GM19043 (cell line): ENCODE data around the gene SLC5A10.

Experiments
- ATAC-seq: cut with Tn5 transposase; IDR thresholded peaks from one replicate; pipeline ENCODE4 v1.9.1; 2021; ENCODE audit warnings: low read depth; ENCODE audit not compliant: unreplicated experiment

The SLC5A10 gene

GRCh38 chr17:18963126-18964017, 11.4 kb downstream of the SLC5A10 start:
- no peak for ATAC-seq

DNA sequence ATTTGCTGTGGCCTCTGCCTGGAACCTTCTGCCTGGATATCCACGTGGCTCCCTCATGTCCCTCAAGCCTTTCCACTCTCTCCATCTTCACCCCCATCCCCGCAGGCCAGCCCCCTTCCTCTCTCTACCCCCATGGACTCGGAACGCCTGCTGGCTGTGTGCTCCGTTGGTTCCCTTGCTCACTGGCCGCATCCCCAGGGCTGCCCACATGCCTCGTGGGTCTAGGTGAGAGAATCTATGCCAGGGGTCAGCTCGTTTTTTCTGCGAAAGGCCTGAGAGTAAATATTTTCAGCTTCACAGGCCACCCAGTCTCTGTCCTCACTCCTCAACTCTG, 12.0 kb downstream of the SLC5A10 start:
- ATAC-seq, result no peak

- no peak for ATAC-seq
Measured at GRCh38 chr17:18964550-18964949, 12.6 kb downstream of the SLC5A10 start.

DNA sequence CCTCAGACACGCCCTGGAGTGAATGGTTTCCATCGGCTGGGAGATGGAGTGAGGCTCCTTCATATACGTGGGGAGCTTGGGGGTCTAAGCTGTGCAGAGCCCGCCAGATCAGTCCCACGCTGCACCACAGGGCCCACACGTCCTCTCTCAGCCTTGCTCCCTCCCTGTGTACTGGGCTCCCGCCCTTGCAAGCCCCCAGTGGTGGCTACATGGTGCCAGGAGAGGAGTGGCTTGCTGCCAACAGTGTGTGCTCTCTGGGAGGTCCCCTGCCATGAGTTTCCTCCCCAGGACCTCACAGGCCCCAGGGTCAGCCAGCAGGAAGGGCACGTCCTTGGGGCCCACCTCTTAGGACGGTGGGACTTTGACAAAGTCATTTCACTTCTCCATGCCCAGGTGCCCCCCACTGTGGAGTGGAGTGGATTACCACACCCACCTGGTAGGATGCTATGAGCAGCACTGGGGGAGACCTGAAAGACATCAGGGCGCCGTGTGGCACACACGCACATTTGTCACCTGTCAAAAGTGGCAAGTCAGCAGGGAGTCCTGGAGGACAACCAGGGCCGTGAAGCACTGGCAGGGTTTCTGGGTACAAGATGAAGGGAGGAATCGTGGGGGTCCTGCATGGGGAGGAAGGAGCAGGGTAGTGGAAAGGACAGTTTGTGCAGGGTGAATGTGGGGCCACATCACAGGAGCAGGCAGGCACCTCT, 13.7 kb downstream of the SLC5A10 start:
- ATAC-seq, result no peak

- no peak for ATAC-seq
Measured at GRCh38 chr17:18966831-18967624, 15.1 kb downstream of the SLC5A10 start.

DNA sequence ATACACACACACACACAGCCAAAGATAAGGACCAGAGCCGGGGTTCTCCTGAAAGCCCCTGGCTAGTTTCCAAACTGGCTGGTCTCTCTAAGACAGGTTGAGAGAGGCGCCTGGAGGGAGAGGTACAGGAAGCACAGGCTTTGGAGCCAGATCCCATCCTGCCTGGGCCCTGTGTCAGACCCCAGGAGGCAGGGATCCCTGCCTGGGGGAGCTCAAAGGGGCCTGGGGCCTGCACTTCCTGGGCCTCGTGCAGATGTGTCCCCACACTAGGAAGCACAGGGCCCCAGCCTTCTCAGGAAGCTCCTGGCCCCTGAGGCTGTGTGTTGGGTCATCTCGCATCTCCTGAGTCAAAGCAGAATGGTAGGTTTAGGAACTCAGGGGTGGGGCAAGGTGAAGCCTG, 16.0 kb downstream of the SLC5A10 start:
- ATAC-seq, result no peak

DNA sequence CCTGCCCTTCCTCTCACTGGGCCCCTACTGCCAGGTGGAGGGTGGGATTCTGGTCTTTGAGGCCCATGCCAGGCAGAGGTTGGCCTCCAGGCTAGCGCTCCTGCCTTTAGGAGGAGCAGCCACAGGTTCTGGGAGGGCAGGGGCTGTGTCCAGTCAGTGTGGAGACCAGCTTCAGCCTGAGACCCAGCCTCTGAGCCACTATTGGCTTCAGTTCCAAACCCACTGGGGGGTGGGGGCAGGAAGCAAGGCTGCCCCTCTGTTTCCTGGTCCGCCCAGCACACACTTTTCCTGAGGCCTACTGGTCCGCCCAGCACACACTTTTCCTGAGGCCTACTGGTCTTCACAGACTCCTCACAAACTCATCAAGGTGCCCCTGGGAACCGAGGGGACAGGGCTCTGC, 16.4 kb downstream of the SLC5A10 start:
- ATAC-seq, result no peak

DNA sequence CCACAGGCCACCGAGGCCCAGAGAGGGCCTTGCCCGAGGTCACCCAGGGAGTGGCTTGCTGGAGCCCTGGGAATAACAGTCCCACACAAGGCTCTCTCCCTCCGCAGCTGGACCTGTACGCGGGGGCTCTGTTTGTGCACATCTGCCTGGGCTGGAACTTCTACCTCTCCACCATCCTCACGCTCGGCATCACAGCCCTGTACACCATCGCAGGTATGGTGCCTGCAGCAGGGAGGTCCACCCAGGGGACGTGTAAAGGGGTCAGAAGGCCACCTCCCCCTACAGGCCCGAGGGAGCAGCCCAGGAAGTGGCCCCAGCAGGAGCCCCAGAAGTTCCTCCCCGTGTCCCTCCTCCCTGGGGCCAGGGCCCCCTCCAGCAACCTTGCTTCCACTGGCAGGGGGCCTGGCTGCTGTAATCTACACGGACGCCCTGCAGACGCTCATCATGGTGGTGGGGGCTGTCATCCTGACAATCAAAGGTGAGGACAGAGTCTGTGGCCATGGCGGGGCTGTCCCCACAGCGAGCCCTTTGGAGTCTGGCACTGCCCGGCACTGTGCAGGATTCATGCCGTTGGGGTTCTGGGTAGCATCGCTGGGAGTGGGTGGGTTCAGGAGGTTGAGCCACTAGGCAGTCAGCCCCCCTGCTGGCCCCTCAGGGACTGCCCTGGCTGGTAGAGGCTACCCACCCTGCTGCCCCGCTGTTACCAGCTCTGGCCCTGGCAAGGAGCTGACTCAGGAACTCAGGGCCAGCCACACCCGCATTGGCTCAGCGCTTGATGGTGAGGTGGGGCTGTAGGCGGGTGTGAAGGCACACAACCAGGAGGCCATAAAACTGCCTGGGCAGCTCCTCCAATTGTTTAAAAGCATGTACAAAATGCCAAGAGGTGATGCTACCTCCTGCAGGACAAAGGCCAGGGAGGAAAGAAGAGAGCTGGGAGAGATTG, 17.3 kb downstream of the SLC5A10 start:
- no peak for ATAC-seq

DNA sequence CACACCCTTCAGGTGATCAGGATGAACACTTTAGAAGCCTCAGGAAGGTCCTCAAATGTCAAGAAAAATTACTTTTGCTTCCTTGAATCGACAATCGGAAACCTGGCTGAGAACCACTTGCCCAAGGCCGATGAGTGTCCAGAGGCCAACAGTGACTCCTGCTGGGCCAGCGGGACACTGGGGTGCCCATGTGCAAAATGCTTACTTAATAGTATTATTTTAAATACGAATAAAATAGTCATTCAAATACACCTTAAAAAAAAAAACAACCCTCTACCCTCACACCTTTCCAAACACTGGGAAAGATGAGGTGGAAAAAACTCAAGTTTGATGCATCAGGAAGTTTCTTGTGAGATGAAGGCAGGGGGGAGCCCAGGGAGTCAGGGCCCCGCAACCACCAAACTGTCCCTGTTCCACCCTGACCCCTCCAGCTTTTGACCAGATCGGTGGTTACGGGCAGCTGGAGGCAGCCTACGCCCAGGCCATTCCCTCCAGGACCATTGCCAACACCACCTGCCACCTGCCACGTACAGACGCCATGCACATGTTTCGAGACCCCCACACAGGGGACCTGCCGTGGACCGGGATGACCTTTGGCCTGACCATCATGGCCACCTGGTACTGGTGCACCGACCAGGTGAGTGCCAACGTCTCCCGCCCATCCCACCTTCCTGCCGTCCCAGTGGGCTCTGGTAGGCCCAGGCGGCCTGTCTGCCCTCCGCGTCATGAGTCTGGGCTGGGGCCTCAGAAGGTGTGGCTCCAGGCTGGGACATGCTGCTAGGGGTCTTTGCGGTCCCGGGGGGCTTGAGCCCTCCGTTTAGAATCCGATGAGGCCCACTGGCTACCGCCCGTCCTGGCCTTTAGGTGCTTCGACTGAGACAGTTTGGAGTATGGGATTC, 18.9 kb downstream of the SLC5A10 start:
- no peak for ATAC-seq

DNA sequence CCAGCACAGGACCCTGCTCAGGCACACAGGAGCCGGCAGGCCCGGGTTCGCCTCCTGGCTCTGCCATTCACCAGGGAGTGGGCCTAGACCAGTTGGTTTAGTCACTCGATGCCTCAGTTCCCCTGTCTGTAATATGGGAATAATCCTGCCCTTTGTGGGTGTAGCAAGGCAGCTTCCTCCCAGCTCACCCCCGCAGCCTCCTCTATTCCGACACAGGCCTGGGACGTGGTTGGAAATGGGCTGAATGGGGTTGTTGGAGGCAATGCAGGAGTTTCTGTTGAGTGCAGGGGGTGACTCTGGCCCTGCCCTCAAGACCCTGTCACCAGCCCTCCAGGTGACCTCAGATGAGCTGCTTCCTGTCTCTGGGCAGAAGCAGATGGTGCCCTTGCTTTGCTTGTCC, 19.8 kb downstream of the SLC5A10 start:
- ATAC-seq, result no peak

GRCh38 chr17:18974407-18975149, 22.6 kb downstream of the SLC5A10 start:
- no peak for ATAC-seq

- no peak for ATAC-seq
Measured at GRCh38 chr17:18975597-18975996, 23.6 kb downstream of the SLC5A10 start.

GRCh38 chr17:18976201-18976600, 24.2 kb downstream of the SLC5A10 start:
- no peak for ATAC-seq

GRCh38 chr17:18977021-18977420, 25.1 kb downstream of the SLC5A10 start:
- ATAC-seq, result no peak

GRCh38 chr17:18977646-18978045, 25.7 kb downstream of the SLC5A10 start:
- no peak for ATAC-seq

DNA sequence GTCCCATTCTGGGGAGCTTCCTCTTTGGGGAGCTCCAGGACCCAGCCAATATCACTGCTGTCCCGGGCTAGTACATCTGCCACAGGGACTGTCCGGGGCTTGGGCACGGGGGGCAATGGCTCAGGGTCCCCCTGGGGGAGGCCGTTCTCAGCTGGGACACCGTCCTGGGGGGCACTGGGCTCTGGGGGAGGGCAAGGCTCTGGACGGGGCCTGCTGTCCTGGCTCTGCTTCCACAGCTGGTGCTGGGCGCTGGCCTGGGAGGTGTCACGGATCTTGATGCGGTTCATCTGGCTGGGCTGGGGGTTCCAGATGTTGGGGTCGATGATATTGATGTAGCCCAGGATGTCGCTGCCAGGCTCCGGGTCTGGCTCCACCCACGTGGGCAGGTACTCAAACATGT, 26.1 kb downstream of the SLC5A10 start:
- ATAC-seq, result no peak

- ATAC-seq, result no peak
Measured at GRCh38 chr17:18978655-18979054, 26.7 kb downstream of the SLC5A10 start.

DNA sequence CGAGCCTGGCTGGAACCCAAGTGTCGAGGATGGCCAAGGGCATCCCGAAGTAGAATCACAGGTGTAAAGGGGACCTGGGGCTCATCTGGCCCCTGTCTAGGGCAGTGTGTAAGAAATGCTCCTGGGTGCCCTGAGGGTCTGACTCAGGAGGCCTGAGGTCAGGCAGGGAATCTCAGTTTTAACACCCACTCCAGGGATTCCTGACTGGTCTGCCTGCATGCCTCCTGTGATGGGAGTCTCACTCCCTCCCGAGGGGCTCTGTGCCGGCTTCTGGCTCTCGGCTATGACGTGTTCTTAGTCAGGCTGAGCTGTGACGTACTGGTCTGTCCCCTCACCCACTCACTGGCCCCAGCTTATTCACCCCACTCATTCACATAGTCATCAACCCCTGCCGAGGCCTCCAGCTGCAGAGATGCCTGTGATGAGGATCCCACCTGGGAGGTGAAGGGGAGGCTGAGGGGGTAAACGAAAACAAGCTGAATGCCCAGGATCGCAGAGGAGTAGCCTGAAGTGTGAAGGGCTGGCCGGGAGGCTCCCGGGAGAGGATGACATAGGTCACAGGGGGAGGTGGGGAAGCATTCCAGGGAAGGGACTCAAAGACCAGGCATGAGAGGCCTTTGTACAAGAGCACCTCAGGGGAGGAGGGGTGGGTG, 28.8 kb downstream of the SLC5A10 start:
- no peak for ATAC-seq
